SK-N-SH treated with all-trans-retinoic acid at 6 μM for 48 hours (cell line): ENCODE measurements around the gene OBP2B.

Source experiments
- CSDC2 ChIP-seq: fragments of 250-450 bp; sonication (Bioruptor Pico); IDR thresholded peaks from 2 replicates; pipeline ENCODE4 v1.5.0; 2020; ENCODE audit warnings: mild to moderate bottlenecking, moderate library complexity
- ESRRG ChIP-seq: fragments of 250-450 bp; sonication (Bioruptor Pico); IDR thresholded peaks from 2 replicates; pipeline ENCODE4 v1.6.1; 2021; ENCODE audit warnings: mild to moderate bottlenecking
- GLIS3 ChIP-seq: fragments of 250-450 bp; sonication (Bioruptor Pico); IDR thresholded peaks from 2 replicates; pipeline ENCODE4 v1.5.0; 2020; ENCODE audit warnings: mild to moderate bottlenecking, moderate library complexity
- PPARA ChIP-seq: fragments of 250-450 bp; sonication (Bioruptor Pico); IDR thresholded peaks from 2 replicates; pipeline ENCODE4 v1.5.0; 2020; ENCODE audit warnings: mild to moderate bottlenecking, borderline replicate concordance
- RARB ChIP-seq: fragments of 250-450 bp; sonication (Bioruptor Pico); IDR thresholded peaks from 2 replicates; pipeline ENCODE4 v1.8.0; 2021; ENCODE audit warnings: mild to moderate bottlenecking, moderate library complexity
- SNAI2 ChIP-seq: fragments of 250-450 bp; sonication (Bioruptor Pico); IDR thresholded peaks from 2 replicates; pipeline ENCODE4 v1.5.0; 2020; ENCODE audit warnings: mild to moderate bottlenecking, moderate library complexity
- ZFP30 ChIP-seq: fragments of 450-650 bp; formaldehyde crosslinking; IDR thresholded peaks from 2 replicates; pipeline ENCODE4 v1.5.0; 2022; ENCODE audit warnings: mild to moderate bottlenecking, moderate library complexity
- ZNF565 ChIP-seq: fragments of 450-650 bp; formaldehyde crosslinking; conservative IDR thresholded peaks from 2 replicates; pipeline ENCODE4 v1.5.0; 2020; ENCODE audit warnings: low read depth, mild to moderate bottlenecking, moderate library complexity
- TF ChIP-seq, protein P1 (sequence below): fragments of 250-450 bp; sonication (Bioruptor Pico); IDR thresholded peaks from 2 replicates; pipeline ENCODE4 v1.5.1; 2021; ENCODE audit warnings: mild to moderate bottlenecking, moderate library complexity
- TF ChIP-seq, protein P2 (sequence below): fragments of 250-450 bp; sonication (Bioruptor Pico); IDR thresholded peaks from 2 replicates; pipeline ENCODE4 v1.8.0; 2020; ENCODE audit warnings: mild to moderate bottlenecking, moderate library complexity, borderline replicate concordance
- TF ChIP-seq, protein P3 (sequence below): fragments of 250-450 bp; sonication (Bioruptor Pico); IDR thresholded peaks from 2 replicates; pipeline ENCODE4 v1.8.0; 2021; ENCODE audit warnings: low read depth, mild to moderate bottlenecking, moderate library complexity, borderline replicate concordance

DNA sequence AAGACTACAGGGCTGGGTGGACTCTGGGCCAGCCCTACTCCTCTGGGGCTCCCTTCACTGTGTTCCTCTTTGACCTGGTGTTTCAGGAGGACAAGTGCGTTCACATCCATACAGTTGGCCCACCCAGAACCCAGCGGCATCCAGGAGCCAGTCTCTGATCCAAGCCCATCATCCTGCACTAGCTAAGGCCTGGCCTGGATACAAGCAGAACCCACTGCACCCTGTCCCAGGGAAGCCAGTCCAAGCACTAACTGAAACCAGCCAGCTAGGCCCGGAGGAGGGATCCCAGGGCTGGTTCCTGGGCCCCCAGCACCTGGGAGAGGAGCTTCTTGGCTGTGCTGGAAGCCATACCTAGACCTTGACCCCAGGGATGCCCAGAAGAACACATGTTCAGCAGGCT lies 41.3 kb downstream of the OBP2B start:
- no peak for TF ChIP-seq ZNF565 (CRISPR knock-in tag)
- TF ChIP-seq, protein P1, sequence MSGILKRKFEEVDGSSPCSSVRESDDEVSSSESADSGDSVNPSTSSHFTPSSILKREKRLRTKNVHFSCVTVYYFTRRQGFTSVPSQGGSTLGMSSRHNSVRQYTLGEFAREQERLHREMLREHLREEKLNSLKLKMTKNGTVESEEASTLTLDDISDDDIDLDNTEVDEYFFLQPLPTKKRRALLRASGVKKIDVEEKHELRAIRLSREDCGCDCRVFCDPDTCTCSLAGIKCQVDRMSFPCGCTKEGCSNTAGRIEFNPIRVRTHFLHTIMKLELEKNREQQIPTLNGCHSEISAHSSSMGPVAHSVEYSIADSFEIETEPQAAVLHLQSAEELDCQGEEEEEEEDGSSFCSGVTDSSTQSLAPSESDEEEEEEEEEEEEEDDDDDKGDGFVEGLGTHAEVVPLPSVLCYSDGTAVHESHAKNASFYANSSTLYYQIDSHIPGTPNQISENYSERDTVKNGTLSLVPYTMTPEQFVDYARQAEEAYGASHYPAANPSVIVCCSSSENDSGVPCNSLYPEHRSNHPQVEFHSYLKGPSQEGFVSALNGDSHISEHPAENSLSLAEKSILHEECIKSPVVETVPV (CRISPR knock-in tag), result no peak
- TF ChIP-seq, protein P2, sequence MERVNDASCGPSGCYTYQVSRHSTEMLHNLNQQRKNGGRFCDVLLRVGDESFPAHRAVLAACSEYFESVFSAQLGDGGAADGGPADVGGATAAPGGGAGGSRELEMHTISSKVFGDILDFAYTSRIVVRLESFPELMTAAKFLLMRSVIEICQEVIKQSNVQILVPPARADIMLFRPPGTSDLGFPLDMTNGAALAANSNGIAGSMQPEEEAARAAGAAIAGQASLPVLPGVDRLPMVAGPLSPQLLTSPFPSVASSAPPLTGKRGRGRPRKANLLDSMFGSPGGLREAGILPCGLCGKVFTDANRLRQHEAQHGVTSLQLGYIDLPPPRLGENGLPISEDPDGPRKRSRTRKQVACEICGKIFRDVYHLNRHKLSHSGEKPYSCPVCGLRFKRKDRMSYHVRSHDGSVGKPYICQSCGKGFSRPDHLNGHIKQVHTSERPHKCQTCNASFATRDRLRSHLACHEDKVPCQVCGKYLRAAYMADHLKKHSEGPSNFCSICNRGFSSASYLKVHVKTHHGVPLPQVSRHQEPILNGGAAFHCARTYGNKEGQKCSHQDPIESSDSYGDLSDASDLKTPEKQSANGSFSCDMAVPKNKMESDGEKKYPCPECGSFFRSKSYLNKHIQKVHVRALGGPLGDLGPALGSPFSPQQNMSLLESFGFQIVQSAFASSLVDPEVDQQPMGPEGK (CRISPR knock-in tag), result no peak
- TF ChIP-seq ESRRG (CRISPR knock-in tag), result no peak
- TF ChIP-seq, protein P3, sequence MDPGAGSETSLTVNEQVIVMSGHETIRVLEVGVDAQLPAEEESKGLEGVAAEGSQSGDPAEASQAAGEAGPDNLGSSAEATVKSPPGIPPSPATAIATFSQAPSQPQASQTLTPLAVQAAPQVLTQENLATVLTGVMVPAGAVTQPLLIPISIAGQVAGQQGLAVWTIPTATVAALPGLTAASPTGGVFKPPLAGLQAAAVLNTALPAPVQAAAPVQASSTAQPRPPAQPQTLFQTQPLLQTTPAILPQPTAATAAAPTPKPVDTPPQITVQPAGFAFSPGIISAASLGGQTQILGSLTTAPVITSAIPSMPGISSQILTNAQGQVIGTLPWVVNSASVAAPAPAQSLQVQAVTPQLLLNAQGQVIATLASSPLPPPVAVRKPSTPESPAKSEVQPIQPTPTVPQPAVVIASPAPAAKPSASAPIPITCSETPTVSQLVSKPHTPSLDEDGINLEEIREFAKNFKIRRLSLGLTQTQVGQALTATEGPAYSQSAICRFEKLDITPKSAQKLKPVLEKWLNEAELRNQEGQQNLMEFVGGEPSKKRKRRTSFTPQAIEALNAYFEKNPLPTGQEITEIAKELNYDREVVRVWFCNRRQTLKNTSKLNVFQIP (CRISPR knock-in tag), result no peak
- no peak for TF ChIP-seq PPARA
- no peak for TF ChIP-seq RARB (CRISPR knock-in tag)
- TF ChIP-seq CSDC2, result no peak
- TF ChIP-seq GLIS3, result no peak
- no peak for TF ChIP-seq SNAI2
- TF ChIP-seq ZFP30 (CRISPR knock-in tag), result no peak
